H9 (cell line): ENCODE measurements around the gene SCAP. TPM values are rescaled to one million over a fixed set of nuclear protein-coding genes. Genes with fewer than 3 reads are reported as not detected.

ENCODE experiments used
- DNase-seq: peaks from one replicate; pipeline ENCODE4 v3.0.0-alpha.2; 2017
- H2AFZ ChIP-seq: one replicate; pipeline ENCODE4 v1.6.1; 2013; ENCODE audit warnings: mild to moderate bottlenecking, low read length, control low read depth, moderate library complexity
- H2AK5ac ChIP-seq: 2 replicates; pipeline ENCODE4 v1.6.1; 2013; ENCODE audit warnings: low read length, control low read depth, mixed read lengths; ENCODE audit not compliant: insufficient read length
- H2BK120ac ChIP-seq: one replicate; pipeline ENCODE4 v1.6.1; 2013; ENCODE audit warnings: low read depth, mild to moderate bottlenecking, low read length, control low read depth, inconsistent platforms; ENCODE audit not compliant: poor library complexity, severe bottlenecking
- H2BK12ac ChIP-seq: 2 replicates; pipeline ENCODE4 v1.6.1; 2013; ENCODE audit warnings: low read length, control low read depth, mixed read lengths, low read depth; ENCODE audit not compliant: insufficient read length
- H2BK15ac ChIP-seq: 2 replicates; pipeline ENCODE4 v1.6.1; 2013; ENCODE audit warnings: low read depth, low read length, control low read depth
- H2BK20ac ChIP-seq: one replicate; pipeline ENCODE4 v1.6.1; 2013; ENCODE audit warnings: low read depth, mild to moderate bottlenecking, low read length, control low read depth, inconsistent platforms; ENCODE audit not compliant: poor library complexity, severe bottlenecking
- H2BK5ac ChIP-seq: 2 replicates; pipeline ENCODE4 v1.6.1; 2013; ENCODE audit warnings: low read length, control low read depth, mixed read lengths; ENCODE audit not compliant: insufficient read length
- H3K14ac ChIP-seq: 2 replicates; pipeline ENCODE4 v1.6.1; 2013; ENCODE audit warnings: low read length, control low read depth; ENCODE audit not compliant: insufficient read depth
- H3K18ac ChIP-seq: 2 replicates; pipeline ENCODE4 v1.6.1; 2013; ENCODE audit warnings: low read depth, mild to moderate bottlenecking, mixed read lengths, low read length, control low read depth; ENCODE audit not compliant: insufficient read length
- H3K23ac ChIP-seq: 2 replicates; pipeline ENCODE4 v1.6.1; 2013; ENCODE audit warnings: low read length, control low read depth, mixed read lengths, low read depth; ENCODE audit not compliant: insufficient read length
- H3K23me2 ChIP-seq: 2 replicates; pipeline ENCODE4 v1.6.1; 2013; ENCODE audit warnings: low read depth, mild to moderate bottlenecking, mixed read lengths, low read length, control low read depth; ENCODE audit not compliant: insufficient read length, poor library complexity, severe bottlenecking
- H3K27ac ChIP-seq: 2 replicates; pipeline ENCODE4 v1.5.1; 2013; ENCODE audit warnings: low read length, control low read depth, mixed read lengths, low read depth; ENCODE audit not compliant: insufficient read length
- H3K27me3 ChIP-seq: 2 replicates; pipeline ENCODE4 v1.6.1; 2013; ENCODE audit warnings: low read length, control low read depth, inconsistent platforms; ENCODE audit not compliant: insufficient read depth
- H3K4ac ChIP-seq: 2 replicates; pipeline ENCODE4 v1.6.1; 2013; ENCODE audit warnings: low read depth, mild to moderate bottlenecking, control low read depth, inconsistent platforms, low read length, moderate library complexity
- H3K4me1 ChIP-seq: 2 replicates; pipeline ENCODE4 v1.6.1; 2013; ENCODE audit warnings: low read length, control low read depth, inconsistent platforms; ENCODE audit not compliant: insufficient read depth
- H3K4me2 ChIP-seq: 2 replicates; pipeline ENCODE4 v1.6.1; 2013; ENCODE audit warnings: low read length, control low read depth, mixed read lengths; ENCODE audit not compliant: insufficient read length, insufficient read depth
- H3K56ac ChIP-seq: 2 replicates; pipeline ENCODE4 v1.6.1; 2013; ENCODE audit warnings: low read depth, mild to moderate bottlenecking, mixed read lengths, low read length, control low read depth; ENCODE audit not compliant: insufficient read length
- H3K79me1 ChIP-seq: 2 replicates; pipeline ENCODE4 v1.6.1; 2013; ENCODE audit warnings: low read depth, mild to moderate bottlenecking, moderate library complexity, low read length, control low read depth, inconsistent platforms; ENCODE audit not compliant: insufficient read depth, poor library complexity, severe bottlenecking
- H3K79me2 ChIP-seq: 2 replicates; pipeline ENCODE4 v1.6.1; 2013; ENCODE audit warnings: low read length, control low read depth, inconsistent platforms; ENCODE audit not compliant: insufficient read depth
- H3K9ac ChIP-seq: 2 replicates; pipeline ENCODE4 v1.6.1; 2013; ENCODE audit warnings: low read length, control low read depth, mixed read lengths; ENCODE audit not compliant: insufficient read length; ENCODE audit errors: extremely low read depth
- H3K9me3 ChIP-seq: one replicate; pipeline ENCODE4 v1.6.1; 2013; ENCODE audit warnings: low read depth, low read length, inconsistent platforms; ENCODE audit not compliant: control insufficient read depth
- H3T11ph ChIP-seq: one replicate; pipeline ENCODE4 v1.6.1; 2013; ENCODE audit warnings: mild to moderate bottlenecking, low read length, control low read depth, inconsistent platforms
- H4K20me1 ChIP-seq: one replicate; pipeline ENCODE4 v1.6.1; 2013; ENCODE audit not compliant: control insufficient read depth, insufficient read length, insufficient read depth
- H4K5ac ChIP-seq: 2 replicates; pipeline ENCODE4 v1.6.1; 2013; ENCODE audit warnings: low read depth, mild to moderate bottlenecking, mixed read lengths, low read length, control low read depth; ENCODE audit not compliant: insufficient read length
- H4K8ac ChIP-seq: replicated peaks from 2 replicates; pipeline ENCODE4 v1.6.1; 2013; ENCODE audit warnings: low read length, control low read depth, mixed read lengths, low read depth; ENCODE audit not compliant: insufficient read length
- H4K91ac ChIP-seq: 2 replicates; pipeline ENCODE4 v1.6.1; 2013; ENCODE audit warnings: low read depth, mild to moderate bottlenecking, moderate library complexity, mixed read lengths, low read length, control low read depth; ENCODE audit not compliant: insufficient read length
- H3K27ac Mint-ChIP-seq, 3 experiments: 2 replicates in 2 of 3; 3 replicates in 1 of 3; pipeline ENCODE4 v1.8.0; 2020 to 2021; ENCODE audit warnings: mixed read lengths in 3 of 3, mild to moderate bottlenecking in 1 of 3, moderate library complexity in 1 of 3
- H3K27me3 Mint-ChIP-seq: 2 replicates; pipeline ENCODE4 v1.8.0; 2021; ENCODE audit warnings: low read depth, mild to moderate bottlenecking, moderate library complexity, mixed read lengths
- H3K36me3 Mint-ChIP-seq, 3 experiments: 2 replicates in 2 of 3; 3 replicates in 1 of 3; pipeline ENCODE4 v1.8.0; 2020 to 2021; ENCODE audit warnings: low read depth in 3 of 3, mixed read lengths in 3 of 3; ENCODE audit not compliant: insufficient read depth in 1 of 3
- H3K4me1 Mint-ChIP-seq, 2 experiments: 2 replicates each; pipeline ENCODE4 v1.8.0; 2020; ENCODE audit warnings: mixed read lengths in 2 of 2
- H3K4me3 Mint-ChIP-seq, 2 experiments: 2 replicates in 1 of 2; 3 replicates in 1 of 2; pipeline ENCODE4 v1.8.0; 2020 to 2021; ENCODE audit warnings: mild to moderate bottlenecking in 2 of 2, mixed read lengths in 2 of 2, moderate library complexity in 1 of 2
- H3K9me3 Mint-ChIP-seq, 2 experiments: 2 replicates in 1 of 2; 3 replicates in 1 of 2; pipeline ENCODE4 v1.8.0; 2020; ENCODE audit warnings: mild to moderate bottlenecking in 2 of 2, mixed read lengths in 2 of 2, moderate library complexity in 1 of 2
- total RNA-seq: library from RNA; stranded (reverse); gene quantifications from 2 replicates; pipeline ENCODE4 v1.2.1, GENCODE V29; 2021
- TF ChIP-seq, protein P1 (sequence below): fragments of 200-600 bp; sonication (generic); conservative IDR thresholded peaks from 3 replicates; pipeline ENCODE4 v1.8.0; 2021; ENCODE audit warnings: antibody characterized with exemption, mild to moderate bottlenecking

The SCAP gene
- total RNA-seq, 1 experiment from 2014 or later: 104 TPM

DNA sequence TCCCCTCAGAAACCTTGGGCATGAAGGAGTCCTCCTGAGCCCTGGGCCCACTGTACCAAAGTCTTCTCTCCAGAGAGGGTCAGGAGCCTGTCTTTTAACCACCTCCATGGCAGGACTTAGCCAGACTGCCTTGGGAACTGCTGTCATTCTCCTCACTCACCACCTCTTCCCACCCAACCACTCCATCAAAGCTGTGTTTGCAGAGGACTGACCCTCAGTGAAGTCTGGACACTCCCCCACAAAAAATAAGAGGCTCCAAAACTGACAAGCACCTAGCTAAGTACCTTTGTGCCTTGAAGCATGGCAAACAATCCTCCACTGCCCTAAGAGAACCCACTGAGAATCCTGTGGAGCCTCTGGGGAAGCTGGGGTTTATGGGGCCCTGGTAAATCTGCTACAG is 2.3 kb upstream of the SCAP start:
- H3K23ac ChIP-seq: no peak overlapping the region
- H3K23me2 ChIP-seq: no peaks in the 10 kb centered on the region
- H4K20me1 ChIP-seq: no peaks in the 10 kb centered on the region
- no peak overlapping the region for H3K4me3 Mint-ChIP-seq
- TF ChIP-seq, protein P1, sequence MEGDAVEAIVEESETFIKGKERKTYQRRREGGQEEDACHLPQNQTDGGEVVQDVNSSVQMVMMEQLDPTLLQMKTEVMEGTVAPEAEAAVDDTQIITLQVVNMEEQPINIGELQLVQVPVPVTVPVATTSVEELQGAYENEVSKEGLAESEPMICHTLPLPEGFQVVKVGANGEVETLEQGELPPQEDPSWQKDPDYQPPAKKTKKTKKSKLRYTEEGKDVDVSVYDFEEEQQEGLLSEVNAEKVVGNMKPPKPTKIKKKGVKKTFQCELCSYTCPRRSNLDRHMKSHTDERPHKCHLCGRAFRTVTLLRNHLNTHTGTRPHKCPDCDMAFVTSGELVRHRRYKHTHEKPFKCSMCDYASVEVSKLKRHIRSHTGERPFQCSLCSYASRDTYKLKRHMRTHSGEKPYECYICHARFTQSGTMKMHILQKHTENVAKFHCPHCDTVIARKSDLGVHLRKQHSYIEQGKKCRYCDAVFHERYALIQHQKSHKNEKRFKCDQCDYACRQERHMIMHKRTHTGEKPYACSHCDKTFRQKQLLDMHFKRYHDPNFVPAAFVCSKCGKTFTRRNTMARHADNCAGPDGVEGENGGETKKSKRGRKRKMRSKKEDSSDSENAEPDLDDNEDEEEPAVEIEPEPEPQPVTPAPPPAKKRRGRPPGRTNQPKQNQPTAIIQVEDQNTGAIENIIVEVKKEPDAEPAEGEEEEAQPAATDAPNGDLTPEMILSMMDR: no peak
- no peak overlapping the region for H2AFZ ChIP-seq
- H3K56ac ChIP-seq: no peak overlapping the region
- no peak overlapping the region for H2BK20ac ChIP-seq
- H3K14ac ChIP-seq: no peak overlapping the region
- H3K27me3 ChIP-seq: no peaks in the 10 kb centered on the region
- no peak for DNase-seq
- H3K36me3 Mint-ChIP-seq: peaks cover 0 to 4% (median 0%) of the 10 kb centered on the region in 3 experiments; a peak in 2 of 7 replicates
- H4K8ac ChIP-seq: no peak overlapping the region
- no peak overlapping the region for H3K9ac ChIP-seq
- no peak overlapping the region for H2BK5ac ChIP-seq
- H3K27ac Mint-ChIP-seq: peak overlapping the region in 2 of 3 experiments; percentile 82 to 89; a peak in 3 of 7 replicates
- peaks cover 43 to 55% of the 10 kb centered on the region in 2 experiments for H3K4me1 Mint-ChIP-seq
- H3K79me1 ChIP-seq: peaks cover 3% of the 10 kb centered on the region
- H3K9me3 ChIP-seq: no peaks in the 10 kb centered on the region
- no peak overlapping the region for H2BK12ac ChIP-seq
- no peak overlapping the region for H4K5ac ChIP-seq
- H4K91ac ChIP-seq: no peak overlapping the region
- H3K18ac ChIP-seq: no peak overlapping the region
- no peak overlapping the region for H2AK5ac ChIP-seq
- H2BK15ac ChIP-seq: no peak overlapping the region
- H3K79me2 ChIP-seq: peaks cover 15% of the 10 kb centered on the region; the same call in 1 of the 2 replicates
- no peaks in the 10 kb centered on the region for H3K27me3 Mint-ChIP-seq
- H3T11ph ChIP-seq: no peak overlapping the region
- H3K4me2 ChIP-seq: no peak overlapping the region
- H3K4me1 ChIP-seq: peaks cover 2% of the 10 kb centered on the region; the same call in 1 of the 2 replicates
- H2BK120ac ChIP-seq: no peak overlapping the region
- no peak overlapping the region for H3K27ac ChIP-seq
- H3K9me3 Mint-ChIP-seq: no peaks in the 10 kb centered on the region; a peak in 3 of 5 replicates
- H3K4ac ChIP-seq: no peak overlapping the region
